GM12878 (cell line): Measurements from ENCODE around the gene KCNK4. TPM values are rescaled to one million over a fixed set of nuclear protein-coding genes. Genes with fewer than 3 reads are reported as not detected.
A peak's percentile ranks its signal among the peaks of the same experiment; 100 is the strongest.

ENCODE experiments used
- ATAC-seq: fragments of 200-7000 bp; cut with Tn5 transposase; 3 replicates; pipeline ENCODE4 v1.9.1; 2020; ENCODE audit warnings: mild to moderate bottlenecking, moderate library complexity
- BruUV-seq: library from RNA; stranded (reverse); fragments of 400-500 nt; replicated peaks from 2 replicates; lab custom pipeline; 2021; lab: Mats Ljungman, UMichigan
- CTCF ChIA-PET: fragments of 300-600 bp; sonication (Branson Sonifier 250); formaldehyde crosslinking; extraction: SDS; loops from one replicate; lab custom pipeline; 2021; ENCODE audit warnings: inconsistent platforms; lab: Yijun Ruan, JAX
- POLR2A ChIA-PET: fragments of 350-600 bp; formaldehyde crosslinking; extraction: SDS; loops from one replicate; lab custom pipeline; 2021; ENCODE audit warnings: inconsistent platforms; lab: Charles Lee
- RAD21 ChIA-PET: fragments of 300-600 bp; sonication (Branson Sonifier 250); formaldehyde crosslinking; loops from one replicate; lab custom pipeline; 2023; ENCODE audit warnings: antibody characterized with exemption; ENCODE audit not compliant: unreplicated experiment; lab: Charles Lee
- SMC1A ChIA-PET: fragments of 300-600 bp; sonication (Branson Sonifier 250); formaldehyde crosslinking; loops from one replicate; lab custom pipeline; 2023; ENCODE audit not compliant: unreplicated experiment, uncharacterized antibody; lab: Charles Lee
- DNase-seq: peaks from one replicate; pipeline ENCODE4 v3.0.0-alpha.2; 2011; ENCODE audit warnings: low read depth, low spot score
- FAIRE-seq: peaks from 3 replicates; lab custom pipeline; 2011; peaks lifted over from hg19 to GRCh38; lab: Jason Lieb, UNC
- H2AFZ ChIP-seq: 2 replicates; pipeline ENCODE4 v1.6.0; 2011; ENCODE audit warnings: low read depth, low read length, control low read depth; ENCODE audit not compliant: control insufficient read depth
- H3K27ac ChIP-seq: 2 replicates; pipeline ENCODE4 v1.5.1; 2011; ENCODE audit warnings: control low read depth; ENCODE audit not compliant: control insufficient read depth, insufficient read depth
- H3K27me3 ChIP-seq, 2 experiments: replicated peaks in 1 of 2; 2 replicates each; pipeline versions ENCODE4 v1.6.0 to v1.6.1; 2011; ENCODE audit warnings: low read length in 1 of 2; ENCODE audit not compliant: control insufficient read depth in 2 of 2, insufficient read depth in 2 of 2
- H3K36me3 ChIP-seq, 2 experiments: 2 replicates each; pipeline ENCODE4 v1.5.1; 2011; ENCODE audit warnings: low read length in 1 of 2; ENCODE audit not compliant: control insufficient read depth in 2 of 2, insufficient read depth in 2 of 2
- H3K4me1 ChIP-seq: 2 replicates; pipeline ENCODE4 v1.6.1; 2011; ENCODE audit warnings: mild to moderate bottlenecking, low read length, moderate library complexity, mixed read lengths; ENCODE audit not compliant: control insufficient read depth, insufficient read depth
- H3K4me2 ChIP-seq: 2 replicates; pipeline ENCODE4 v1.6.0; 2011; ENCODE audit warnings: control low read depth; ENCODE audit not compliant: control insufficient read depth, insufficient read depth
- H3K4me3 ChIP-seq: fragments of 200-600 bp; sonication (generic); 2 replicates; pipeline ENCODE4 v1.5.1; 2016
- H3K79me2 ChIP-seq: 2 replicates; pipeline ENCODE4 v1.6.0; 2011; ENCODE audit warnings: low read length; ENCODE audit not compliant: control insufficient read depth, insufficient read depth
- H3K9ac ChIP-seq: 2 replicates; pipeline ENCODE4 v1.8.0; 2011; ENCODE audit warnings: low read length, control low read depth, mixed read lengths; ENCODE audit not compliant: control insufficient read depth, insufficient read depth
- H3K9me3 ChIP-seq: replicated peaks from 3 replicates; pipeline ENCODE4 v1.5.1; 2011; ENCODE audit warnings: mild to moderate bottlenecking, low read length; ENCODE audit not compliant: control insufficient read depth, insufficient read depth
- H4K20me1 ChIP-seq: 2 replicates; pipeline ENCODE4 v1.6.0; 2011; ENCODE audit not compliant: control insufficient read depth, insufficient read depth
- BRCA1 ChIP-seq: IDR thresholded peaks from 2 replicates; pipeline ENCODE4 v1.6.1; 2011; ENCODE audit warnings: low read depth, low read length, improper control_type of control experiment
- CUX1 ChIP-seq: IDR thresholded peaks from 2 replicates; pipeline ENCODE4 v1.6.1; 2012; ENCODE audit warnings: improper control_type of control experiment, low read depth, low read length; ENCODE audit not compliant: insufficient replicate concordance
- IKZF2 ChIP-seq, 2 experiments: fragments of 450-650 bp; IDR thresholded peaks; 2 replicates each; pipeline ENCODE4 v1.6.1; 2017; ENCODE audit warnings: mild to moderate bottlenecking in 2 of 2, moderate library complexity in 2 of 2
- MYB ChIP-seq: fragments of 150-350 bp; IDR thresholded peaks from 2 replicates; pipeline ENCODE4 v1.6.1; 2014; ENCODE audit warnings: mild to moderate bottlenecking, low read depth, low read length, borderline replicate concordance
- POU2F2 ChIP-seq: IDR thresholded peaks from 3 replicates; pipeline ENCODE4 v1.6.1; 2011; ENCODE audit warnings: low read depth, mild to moderate bottlenecking, low read length, borderline replicate concordance
- SPI1 ChIP-seq: IDR thresholded peaks from 2 replicates; pipeline ENCODE4 v1.6.1; 2011; ENCODE audit warnings: low read depth, mild to moderate bottlenecking, low read length, moderate library complexity, borderline replicate concordance; ENCODE audit not compliant: insufficient read depth
- TAF1 ChIP-seq: IDR thresholded peaks from 2 replicates; pipeline ENCODE4 v1.6.1; 2011; ENCODE audit warnings: mild to moderate bottlenecking, low read depth, low read length, borderline replicate concordance
- ZBTB40 ChIP-seq: fragments of 450-650 bp; IDR thresholded peaks from 2 replicates; pipeline ENCODE4 v1.6.1; 2016; ENCODE audit warnings: mild to moderate bottlenecking, moderate library complexity, borderline replicate concordance
- WGBS: methylation state at CpG from one replicate; pipeline ENCODE4 v1.1.6; 2016; ENCODE audit warnings: low lambda C conversion rate; ENCODE audit not compliant: insufficient replicate concordance, insufficient coverage; ENCODE audit errors: missing lambda C conversion rate; 5-methylcytosine and 5-hydroxymethylcytosine counted together
- in situ Hi-C: fragments of 300-500 bp; cut with MboI; formaldehyde crosslinking; loops from 9 replicates; pipeline ENCODE4 v1.14.3; 2018; ENCODE audit warnings: mixed read lengths
- intact Hi-C: fragments of 100-400 bp; cut with micrococcal nuclease; formaldehyde crosslinking; loops from one replicate; pipeline ENCODE4 v1.14.2; 2022; ENCODE audit not compliant: unreplicated experiment
- polyA plus RNA-seq, 11 experiments: library from polyadenylated mRNA; depleted of rRNA in 4 of 11; unstranded in 6 of 11; stranded (reverse) in 5 of 11; fragments of >200 nt; fragmentation: Nextera tagmentation in 4 of 11; fragmentation: Illumina TruSeq in 1 of 11; extraction: Ambion mirVana in 4 of 11; extraction: Trizol in 1 of 11; gene quantifications; 1 replicate in 1 of 11; 2 replicates in 10 of 11; pipeline versions ENCODE4 v1.2.1 to v1.2.3, GENCODE V29; 2011 to 2016; ENCODE audit warnings: inconsistent platforms in 2 of 11, missing spikeins in 2 of 11, low read depth in 1 of 11
- total RNA-seq, 4 experiments: library from RNA; depleted of rRNA in 3 of 4; stranded (reverse); fragments of >200 nt in 3 of 4; fragmentation: Illumina TruSeq in 1 of 4; extraction: Trizol in 1 of 4; gene quantifications; 2 replicates each; pipeline versions ENCODE4 v1.2.1 to v1.2.3, GENCODE V29; 2013 to 2021

KCNK4 gene
- total and polyA plus RNA-seq, 10 of the 15 experiments (the other 5 are each of a cell fraction or from before 2014, with no cell fraction given): 0.04 TPM; not detected in 9

DNA sequence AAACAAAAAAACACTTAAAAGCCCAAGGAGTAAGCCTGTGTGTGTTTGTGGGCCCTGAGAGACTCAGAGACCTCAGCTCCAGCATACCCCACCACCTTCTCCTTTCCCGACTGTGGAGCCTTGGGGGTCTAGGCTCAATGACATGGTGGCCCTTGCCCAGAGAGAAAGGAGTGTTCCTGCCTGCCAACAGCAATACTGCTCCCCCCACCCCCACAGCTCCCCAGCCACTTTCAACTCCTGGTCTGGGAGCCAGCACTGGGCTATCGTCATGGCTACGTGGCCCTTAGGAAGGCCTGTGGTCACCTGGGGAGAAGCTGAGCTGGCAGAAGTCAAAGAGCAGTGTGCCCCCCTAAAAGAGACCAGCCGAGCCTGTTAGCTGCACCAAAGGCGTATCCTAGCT, 47.0 kb upstream of the KCNK4 start (continued):
- TF ChIP-seq CUX1: no peak

- ChIA-PET POLR2A (interaction anchor here (1.3 to 7.4 kb wide), 10 partner anchors 12 to 61 kb away, joined by 3 to 82 read pairs (median 6); partner anchors contain the start of genes BAD, DNAJC4, ESRRA and FERMT3), SMC1A (interaction anchor here (1.8 to 2.0 kb wide), 2 partner anchors 38 to 41 kb away, joined by 5 to 7 read pairs; partner anchors contain the start of gene FERMT3), RAD21 (interaction anchor here (0.6 to 8.6 kb wide), 5 partner anchors 11 to 110 kb away, joined by 3 to 104 read pairs (median 4); partner anchors contain the start of genes FERMT3, MACROD1 and VEGFB), CTCF (interaction anchor here (1.0 to 6.2 kb wide), 6 partner anchors 24 to 60 kb away, joined by 3 to 66 read pairs (median 10); partner anchors contain the start of genes CATSPERZ and FERMT3)
- Histone ChIP-seq H3K4me2 (peak overlapping the region; percentile 80), H3K36me3 (peaks cover 0 to 10% of the 10 kb centered on the region in 2 experiments; a peak in 2 of 4 replicates), H3K79me2 (peaks cover 38% of the 10 kb centered on the region), H3K27me3 (no peaks in the 10 kb centered on the region), H3K27ac (peak overlapping the region; percentile 90), H3K9ac (peak overlapping the region; percentile 92), H3K4me3 (peak overlapping the region; percentile 91), H3K9me3 (no peaks in the 10 kb centered on the region), H4K20me1 (no peaks in the 10 kb centered on the region), H2AFZ (no peak overlapping the region), H3K4me1 (peaks cover 16% of the 10 kb centered on the region)
- intact Hi-C loops: no loop called here
- DNase-seq: no peak
- ATAC-seq: no peak
- no peak for FAIRE-seq
- in situ Hi-C loops: loop anchor here (25.0 kb wide), 1 partner anchor 1617 kb away; the partner anchor contains the start of genes CFL1, EFEMP2 and MUS81
- no TSS peak for BruUV-seq
- WGBS: 6% methylated on average over 6 of the region's 6 CpGs
- TF ChIP-seq ZBTB40: no peak
- no peak for TF ChIP-seq POU2F2
- no peak for TF ChIP-seq IKZF2 (IDR thresholded peaks at IDR 0.05)
- TF ChIP-seq TAF1: no peak
- no peak for TF ChIP-seq SPI1
- TF ChIP-seq BRCA1: no peak
- TF ChIP-seq MYB: no peak
Observed at GRCh38 chr11:64244966-64245365, 46.1 kb upstream of the KCNK4 start.
